Measurements from ENCODE around the gene GPD1L.

The GPD1L gene

DNA sequence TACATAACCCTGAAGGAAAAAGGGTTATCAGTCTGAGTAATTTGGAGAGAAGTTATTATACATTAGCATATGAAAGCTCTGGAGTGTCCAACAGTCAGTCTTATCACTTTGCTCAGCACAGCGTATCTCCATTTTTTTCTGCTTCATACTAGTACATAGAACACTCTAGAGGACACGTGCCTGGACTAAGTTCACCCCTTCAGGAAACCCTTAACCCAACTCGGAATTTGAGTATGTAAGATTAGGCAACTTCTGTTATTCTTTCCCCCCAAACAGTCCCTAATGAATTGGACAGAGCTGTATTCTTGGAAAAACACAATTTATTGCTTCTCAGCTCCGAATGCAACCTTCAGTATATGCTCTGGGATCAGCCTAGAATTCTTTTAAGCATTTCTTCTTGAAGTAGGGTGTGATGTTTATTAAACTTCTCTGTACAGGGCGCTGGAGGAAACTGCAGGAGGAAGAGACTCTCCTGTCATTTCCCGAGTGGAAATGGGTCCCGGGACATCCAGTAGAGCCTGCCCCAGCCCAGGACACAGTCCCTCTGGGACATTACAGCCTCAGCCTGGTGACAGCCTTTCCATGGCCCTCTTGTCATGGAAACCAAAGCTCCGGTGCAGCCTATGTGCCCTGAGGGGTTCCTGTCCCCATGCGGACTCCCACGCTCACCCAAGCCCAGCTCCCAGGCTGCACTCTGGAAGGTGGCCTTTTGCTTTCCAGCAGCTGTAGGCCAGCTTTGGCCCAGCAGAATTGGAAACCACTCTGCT is 94.8 kb downstream of the GPD1L start:
- Mint-ChIP-seq H3K27ac (no peak overlapping the region), H3K4me1 (no peaks in the 10 kb centered on the region), H3K9me3 (no peaks in the 10 kb centered on the region), H3K4me3 (no peak overlapping the region), H3K36me3 (no peaks in the 10 kb centered on the region)
- no peak for ATAC-seq
- DNase-seq (ENCODE audit: low spot score in 2 of 2), result no peak

DNA sequence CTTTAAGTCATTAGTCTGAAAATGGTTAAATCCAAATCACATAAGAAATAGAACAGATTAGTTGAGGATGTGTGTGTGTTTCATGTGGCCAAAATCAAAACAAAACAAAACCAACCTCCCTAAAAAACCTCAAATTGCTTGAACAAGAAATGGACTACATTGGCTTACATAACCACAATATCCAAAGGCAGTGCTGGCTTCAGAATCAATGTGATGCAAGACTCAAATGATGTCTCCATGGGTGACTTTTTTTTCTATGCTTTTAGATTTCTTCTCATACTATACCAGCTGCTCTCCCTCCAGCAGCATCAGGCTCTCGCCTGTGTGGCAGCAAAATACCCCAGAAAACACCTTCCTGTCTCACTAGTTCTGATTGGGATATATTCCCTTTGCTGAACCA is 96.1 kb downstream of the GPD1L start:
- DNase-seq (ENCODE audit: low spot score in 2 of 2), result no peak
- Mint-ChIP-seq H3K27ac (no peak overlapping the region), H3K36me3 (no peaks in the 10 kb centered on the region), H3K4me3 (no peak overlapping the region), H3K4me1 (no peaks in the 10 kb centered on the region), H3K9me3 (no peaks in the 10 kb centered on the region)
- ATAC-seq, result no peak

DNA sequence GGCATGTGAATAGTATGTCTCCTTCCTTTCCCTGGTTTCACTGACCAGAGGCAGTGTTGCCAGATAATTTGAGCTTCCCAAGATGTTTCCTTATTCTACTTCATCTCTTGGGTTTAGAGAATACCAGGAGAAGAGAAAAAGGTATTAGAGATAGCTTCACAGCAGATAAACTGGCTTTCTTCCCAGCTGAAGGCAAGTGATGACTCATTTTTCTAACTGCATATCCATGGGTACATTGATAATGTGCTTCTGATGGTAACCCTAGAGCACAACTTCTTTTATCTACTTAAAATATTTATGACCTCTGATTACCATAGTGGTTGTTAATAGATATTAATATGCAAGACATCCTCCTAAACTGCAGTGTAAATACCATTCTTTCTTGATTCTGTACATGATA is 97.4 kb downstream of the GPD1L start:
- Mint-ChIP-seq H3K4me1 (no peaks in the 10 kb centered on the region), H3K36me3 (no peaks in the 10 kb centered on the region), H3K27ac (no peak overlapping the region), H3K9me3 (no peaks in the 10 kb centered on the region), H3K4me3 (no peak overlapping the region)
- DNase-seq (ENCODE audit: low spot score in 2 of 2), result no peak
- no peak for ATAC-seq

DNA sequence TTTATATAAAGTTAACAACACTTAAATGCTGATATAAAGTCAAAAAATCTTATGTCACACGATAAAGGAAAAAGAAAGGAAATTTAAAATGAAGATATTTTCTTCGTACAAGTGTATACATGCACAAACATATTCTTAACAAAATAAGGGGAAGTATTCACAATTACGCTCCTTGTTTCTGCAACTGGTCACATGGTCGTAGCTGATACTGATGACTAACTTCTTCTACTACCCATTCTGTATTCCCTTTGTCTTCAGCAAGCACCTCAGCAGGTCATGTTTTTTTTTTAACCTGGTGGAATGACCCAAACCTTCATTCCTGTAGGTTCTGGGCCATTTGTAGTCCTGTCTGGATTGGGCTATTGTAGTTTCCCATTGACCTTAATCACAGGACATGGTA is 102.0 kb downstream of the GPD1L start:
- DNase-seq (ENCODE audit: low spot score in 2 of 2) (no peak), ATAC-seq (no peak)
- Mint-ChIP-seq H3K4me3 (no peak overlapping the region), H3K36me3 (no peaks in the 10 kb centered on the region), H3K4me1 (no peaks in the 10 kb centered on the region), H3K9me3 (no peaks in the 10 kb centered on the region), H3K27ac (no peak overlapping the region)

DNA sequence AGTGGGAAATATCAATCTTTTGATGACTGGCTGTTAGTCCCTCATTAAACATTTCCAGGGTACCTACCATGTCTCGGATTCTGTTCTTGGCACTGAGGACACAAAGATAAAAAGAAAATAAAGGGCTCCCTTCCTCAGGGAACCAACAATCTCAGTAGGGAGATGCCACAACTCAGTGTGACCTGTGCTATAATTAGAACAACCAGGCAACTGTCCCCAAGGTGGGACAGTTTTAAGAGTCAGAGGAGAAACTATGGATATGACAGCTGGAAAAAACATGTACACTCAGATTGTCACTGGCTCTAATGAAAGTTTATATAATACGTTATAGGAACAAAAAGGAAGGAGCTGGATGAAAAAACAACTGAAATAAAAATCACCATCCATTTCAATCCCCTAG is 108.8 kb downstream of the GPD1L start:
- H3K36me3 Mint-ChIP-seq, result no peaks in the 10 kb centered on the region
- H3K4me3 Mint-ChIP-seq, result no peak overlapping the region
- no peak for DNase-seq (ENCODE audit: low spot score in 2 of 2)
- no peaks in the 10 kb centered on the region for H3K9me3 Mint-ChIP-seq
- no peak for ATAC-seq
- no peaks in the 10 kb centered on the region for H3K4me1 Mint-ChIP-seq
- no peak overlapping the region for H3K27ac Mint-ChIP-seq

DNA sequence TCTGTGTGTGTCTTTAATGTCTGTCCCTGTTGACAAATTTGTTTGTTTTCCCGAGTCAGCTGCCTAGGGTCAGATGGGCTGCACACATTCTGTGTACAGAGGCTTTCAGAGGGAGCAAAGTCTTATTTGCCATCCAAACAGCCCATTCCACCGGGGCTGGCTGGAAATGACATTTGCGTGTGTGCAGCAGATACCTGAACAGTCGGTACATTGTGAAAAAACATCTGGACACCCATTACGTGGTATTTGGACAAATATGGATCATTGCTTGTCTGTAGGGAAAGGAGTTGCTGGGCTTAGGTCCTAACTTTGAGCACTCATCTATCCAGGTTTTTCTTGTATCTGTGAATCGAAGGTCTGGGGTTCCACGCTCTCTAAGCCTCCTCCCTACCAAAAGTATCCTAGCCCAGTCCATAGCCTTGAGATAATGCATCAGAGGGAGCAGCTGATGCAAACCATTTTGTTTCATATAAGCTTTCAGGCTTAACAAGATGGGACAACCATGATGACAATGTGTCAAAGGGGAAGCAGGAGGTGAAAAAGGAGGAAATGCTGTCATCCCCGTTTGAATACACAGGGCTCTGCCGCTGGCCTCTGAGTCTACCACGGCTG is 109.9 kb downstream of the GPD1L start:
- DNase-seq (ENCODE audit: low spot score in 2 of 2) (no peak), ATAC-seq (no peak)
- Mint-ChIP-seq H3K9me3 (peaks cover 3% of the 10 kb centered on the region), H3K36me3 (no peaks in the 10 kb centered on the region), H3K27ac (no peak overlapping the region), H3K4me1 (no peaks in the 10 kb centered on the region), H3K4me3 (no peak overlapping the region)

DNA sequence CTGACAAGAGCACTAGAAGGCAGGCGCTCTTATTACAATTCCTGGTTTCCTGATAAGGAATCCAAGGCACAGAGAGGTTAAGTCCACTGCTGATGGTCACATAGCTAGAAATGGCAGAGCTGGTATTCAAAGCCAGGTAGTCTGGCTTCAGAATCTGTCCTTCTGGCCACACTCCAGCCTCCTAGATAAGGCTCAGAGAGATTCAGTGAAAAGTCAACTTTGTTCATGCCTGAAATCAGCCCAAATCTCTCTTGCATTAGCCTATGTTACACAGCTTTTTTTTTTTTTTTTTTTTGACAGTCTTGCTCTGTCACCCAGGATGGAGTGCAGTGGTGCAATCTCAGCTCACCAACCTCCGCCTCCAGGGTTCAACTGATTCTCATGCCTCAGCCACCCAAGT is 110.9 kb downstream of the GPD1L start:
- Mint-ChIP-seq H3K27ac (no peak overlapping the region), H3K36me3 (no peaks in the 10 kb centered on the region), H3K9me3 (peaks cover 3% of the 10 kb centered on the region), H3K4me1 (no peaks in the 10 kb centered on the region), H3K4me3 (no peak overlapping the region)
- no peak for ATAC-seq
- DNase-seq (ENCODE audit: low spot score in 2 of 2), result no peak
